GM12891 (cell line): ENCODE measurements around the gene FAM241A.

Experiments used
- PAX5 ChIP-seq: IDR thresholded peaks from 2 replicates; pipeline ENCODE4 v1.6.1; 2011; ENCODE audit warnings: low read length, moderate library complexity, mild to moderate bottlenecking; ENCODE audit not compliant: insufficient read depth, severe bottlenecking
- POLR2A ChIP-seq: IDR thresholded peaks from 2 replicates; pipeline ENCODE4 v1.6.1; 2011; ENCODE audit warnings: low read depth, low read length, control low read depth
- POLR2AphosphoS5 ChIP-seq: IDR thresholded peaks from 2 replicates; pipeline ENCODE4 v1.6.1; 2011; ENCODE audit warnings: low read depth, low read length, control low read depth
- POU2F2 ChIP-seq: IDR thresholded peaks from 2 replicates; pipeline ENCODE4 v1.6.1; 2011; ENCODE audit warnings: low read depth, mild to moderate bottlenecking, control low read depth, low read length, moderate library complexity
- SPI1 ChIP-seq: IDR thresholded peaks from 2 replicates; pipeline ENCODE4 v1.6.1; 2011; ENCODE audit warnings: low read depth, low read length, control low read depth
- TAF1 ChIP-seq: IDR thresholded peaks from 2 replicates; pipeline ENCODE4 v1.6.1; 2011; ENCODE audit warnings: low read depth, low read length, control low read depth

- TF ChIP-seq POLR2A = no peak
- TF ChIP-seq POLR2AphosphoS5 = no peak
- TF ChIP-seq TAF1 = no peak
- TF ChIP-seq SPI1 = no peak
- TF ChIP-seq POU2F2 = no peak
- no peak for TF ChIP-seq PAX5
Measured at GRCh38 chr4:112143781-112144180, 1.5 kb upstream of the FAM241A start.
